ENCODE measurements around the gene TNNI3K.

TNNI3K gene

DNA sequence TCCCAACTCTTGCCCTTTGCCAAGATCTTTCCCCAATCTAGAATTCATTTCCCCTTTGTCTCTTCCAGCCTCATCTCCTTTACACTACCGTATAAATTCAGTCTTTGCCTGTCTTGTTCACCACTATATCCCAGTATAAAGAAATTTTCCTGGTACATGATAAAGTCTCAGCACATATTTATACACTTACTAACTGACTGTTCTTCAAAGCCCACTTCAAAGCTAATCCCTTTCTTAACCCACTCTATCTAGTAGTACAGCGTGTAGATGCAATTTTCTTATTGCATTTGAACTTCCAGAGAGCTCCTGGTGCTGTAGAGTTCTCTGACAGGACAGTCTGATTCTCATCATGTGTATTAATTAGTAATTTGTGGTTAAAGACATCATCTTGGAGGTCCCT lies 199.1 kb downstream of the TNNI3K start:
- DNase-seq (ENCODE audit: low read depth) = no peak

DNA sequence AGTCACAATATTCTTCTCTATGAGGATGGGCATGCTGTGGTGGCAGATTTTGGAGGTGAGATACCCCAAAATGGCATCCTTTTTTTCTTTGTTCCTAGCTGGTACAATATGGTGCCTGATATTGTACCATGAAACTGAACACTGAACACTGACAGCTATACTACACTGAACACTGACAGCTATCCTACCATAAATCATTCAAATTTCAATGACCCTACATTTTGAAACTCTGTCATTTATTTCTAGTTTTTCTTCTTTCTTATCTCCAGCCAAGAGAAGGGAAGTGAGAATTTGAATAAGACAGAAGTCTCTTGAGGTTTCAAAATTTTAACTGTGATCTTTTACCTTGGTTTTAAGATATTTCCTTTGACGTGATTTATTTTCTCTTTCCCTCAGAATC lies 200.9 kb downstream of the TNNI3K start:
- DNase-seq (ENCODE audit: low read depth) = no peak

DNA sequence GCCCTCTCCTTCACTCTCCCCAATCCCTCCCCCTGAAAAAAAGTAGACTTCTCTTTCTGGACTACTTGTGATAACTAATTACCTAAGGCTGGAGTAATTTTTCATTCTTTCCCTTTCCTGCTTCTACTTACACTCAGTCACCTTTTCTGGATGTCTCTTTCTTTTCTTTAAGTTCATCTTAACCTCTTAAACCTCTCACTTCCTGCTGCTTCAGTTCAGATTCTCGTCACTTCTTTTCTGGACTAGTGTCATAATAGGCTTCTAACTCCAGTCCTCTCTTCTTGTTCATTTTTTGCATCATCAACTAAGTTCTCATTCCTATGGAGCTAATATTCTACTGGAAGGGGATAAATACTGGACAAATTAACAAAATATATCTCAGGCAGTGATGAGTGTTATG lies 201.8 kb downstream of the TNNI3K start:
- no peak for DNase-seq (ENCODE audit: low read depth)

DNA sequence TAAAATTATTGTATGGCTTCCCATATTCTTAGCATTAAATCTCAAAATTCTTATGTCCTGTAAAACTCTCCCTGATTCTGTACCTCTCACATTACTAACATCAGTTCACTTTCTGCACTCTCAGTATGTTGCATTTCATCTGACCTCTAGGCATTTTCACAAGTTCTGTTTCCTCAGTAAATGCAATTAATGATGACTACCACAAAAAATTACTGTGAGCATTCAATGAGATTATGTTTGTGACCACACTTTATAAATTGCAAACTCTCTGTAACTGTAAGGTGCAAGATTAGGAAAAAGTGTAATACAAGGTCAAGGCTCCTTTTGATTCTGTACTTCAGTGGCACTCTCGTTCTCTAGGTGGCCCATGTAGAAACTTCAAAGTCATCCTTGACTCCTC lies 216.8 kb downstream of the TNNI3K start:
- DNase-seq (ENCODE audit: low read depth) = no peak

DNA sequence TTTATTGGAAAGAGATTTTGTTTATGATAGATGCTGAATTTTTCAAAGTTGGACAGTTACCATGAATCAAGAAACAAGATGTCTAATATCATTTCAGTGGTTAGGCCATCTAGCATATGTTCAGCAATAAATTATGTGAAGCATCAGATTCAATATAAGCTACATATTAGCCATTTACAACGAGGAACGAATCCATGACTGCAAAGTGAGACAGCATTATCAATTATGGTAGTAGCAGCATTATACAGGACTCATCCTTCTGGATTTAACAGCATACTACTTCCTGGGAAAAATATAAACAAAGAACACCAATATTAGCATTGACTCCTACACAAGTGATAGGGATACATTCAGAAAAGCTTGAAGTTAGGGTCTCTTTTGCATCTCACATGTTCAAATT lies 218.1 kb downstream of the TNNI3K start:
- DNase-seq (ENCODE audit: low read depth) = no peak

DNA sequence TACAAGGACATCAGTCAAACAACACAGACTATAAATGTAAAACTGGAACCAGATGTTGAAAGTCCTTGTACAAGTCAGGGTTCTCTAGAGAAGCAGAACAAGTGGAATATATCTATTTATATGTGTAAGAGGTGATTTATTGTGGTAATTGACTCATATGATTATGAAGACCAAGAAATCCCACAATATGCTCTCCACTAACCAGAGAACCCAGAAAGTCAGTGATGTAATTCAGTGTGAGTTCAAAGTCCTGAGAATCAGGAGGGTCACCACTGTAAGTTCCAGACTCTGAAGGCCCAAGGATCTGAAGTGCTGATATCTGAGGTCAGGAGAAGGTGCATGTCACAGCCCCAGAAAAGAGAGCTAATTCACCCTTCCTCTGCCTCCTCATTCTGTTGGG lies 220.2 kb downstream of the TNNI3K start:
- no peak for DNase-seq (ENCODE audit: low read depth)

DNA sequence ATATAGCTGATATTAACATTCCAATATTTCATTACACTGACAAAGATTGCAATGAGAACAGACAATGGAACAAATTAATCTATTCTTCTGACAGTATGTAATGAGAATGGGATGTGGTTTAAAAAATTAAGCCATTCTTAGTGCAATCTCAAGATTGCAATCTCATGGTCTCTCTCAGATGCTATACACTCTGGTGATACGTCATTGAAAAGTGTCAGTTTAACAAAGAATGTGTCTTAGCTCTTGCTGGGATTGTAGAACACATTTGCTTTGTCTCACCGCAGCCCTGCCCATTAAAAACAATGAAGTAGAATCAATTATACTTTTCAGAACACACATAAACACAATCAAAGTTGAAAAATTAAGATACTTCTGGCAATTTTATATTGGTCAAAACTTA lies 222.1 kb downstream of the TNNI3K start:
- no peak for DNase-seq (ENCODE audit: low read depth)

DNA sequence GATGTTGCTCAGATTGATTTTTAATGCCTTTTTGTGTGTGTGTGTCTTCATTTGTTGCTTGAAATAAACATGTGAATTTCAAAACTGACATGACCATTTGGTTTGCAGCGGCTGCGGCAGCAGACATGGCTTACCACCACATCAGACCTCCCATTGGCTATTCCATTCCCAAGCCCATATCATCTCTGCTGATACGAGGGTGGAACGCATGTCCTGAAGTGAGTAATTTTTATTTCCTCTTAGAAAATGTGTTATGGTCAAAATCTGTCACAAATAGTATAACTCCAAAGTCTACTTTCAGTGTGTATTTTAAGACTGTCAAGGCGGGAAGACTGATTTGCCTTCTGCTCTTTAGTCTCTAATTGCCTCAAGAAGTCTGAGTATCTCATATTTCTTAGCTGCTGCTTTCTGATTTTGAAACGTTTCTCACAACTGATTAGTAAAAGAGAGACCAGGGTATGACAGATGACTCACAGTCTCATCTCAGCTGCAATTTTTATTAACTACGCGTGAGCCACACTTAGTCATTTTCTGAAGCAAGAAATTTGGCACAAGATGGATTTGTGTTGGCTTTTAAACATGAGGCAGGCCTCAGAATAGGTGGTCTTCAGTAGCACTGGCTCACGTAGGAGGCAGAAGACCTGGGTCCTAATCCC lies 228.3 kb downstream of the TNNI3K start:
- DNase-seq (ENCODE audit: low read depth) = no peak

DNA sequence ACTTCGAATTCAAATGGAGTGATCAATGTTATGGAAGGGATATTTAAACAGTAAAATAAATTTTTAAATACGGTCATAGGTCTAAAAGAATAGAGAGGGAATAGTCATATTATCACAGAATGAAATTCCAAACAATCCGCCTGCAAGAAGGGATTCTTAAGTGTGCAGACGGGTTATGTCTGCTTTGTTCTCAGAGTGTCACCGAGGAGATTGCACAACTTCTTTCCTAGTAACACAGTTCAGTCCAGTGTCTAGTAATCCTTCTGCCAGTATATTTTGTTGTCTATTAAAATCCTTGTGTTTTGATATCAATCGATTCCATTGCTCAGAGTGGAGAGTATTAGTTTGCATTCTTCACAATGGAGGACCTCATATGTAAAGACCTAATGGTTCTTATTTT lies 228.8 kb downstream of the TNNI3K start:
- DNase-seq (ENCODE audit: low read depth) = no peak

DNA sequence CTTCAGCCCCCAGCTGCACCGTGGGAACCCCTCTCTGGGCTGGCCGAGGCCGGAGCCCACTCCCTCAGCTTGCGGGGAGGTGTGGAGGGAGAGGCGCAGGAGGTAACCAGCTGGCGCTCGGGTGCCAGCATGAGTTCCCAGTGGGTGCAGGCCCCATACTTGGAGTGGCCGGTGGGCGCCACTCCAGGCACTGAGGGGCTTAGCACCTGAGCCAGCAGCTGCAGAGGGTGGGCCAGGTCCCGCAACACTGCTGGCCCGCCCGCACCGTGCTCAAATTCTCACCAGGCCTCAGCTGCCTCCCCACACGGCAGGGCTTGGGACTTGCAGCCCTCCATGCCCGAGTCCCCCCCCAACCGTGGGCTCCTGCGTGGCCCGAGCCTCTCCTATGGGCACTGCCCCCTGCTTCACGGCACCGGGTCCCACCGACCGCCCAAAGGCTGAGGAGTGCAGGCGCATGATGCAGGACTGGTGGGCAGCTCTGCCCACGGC lies 230.1 kb downstream of the TNNI3K start:
- no peak for DNase-seq (ENCODE audit: low read depth)

DNA sequence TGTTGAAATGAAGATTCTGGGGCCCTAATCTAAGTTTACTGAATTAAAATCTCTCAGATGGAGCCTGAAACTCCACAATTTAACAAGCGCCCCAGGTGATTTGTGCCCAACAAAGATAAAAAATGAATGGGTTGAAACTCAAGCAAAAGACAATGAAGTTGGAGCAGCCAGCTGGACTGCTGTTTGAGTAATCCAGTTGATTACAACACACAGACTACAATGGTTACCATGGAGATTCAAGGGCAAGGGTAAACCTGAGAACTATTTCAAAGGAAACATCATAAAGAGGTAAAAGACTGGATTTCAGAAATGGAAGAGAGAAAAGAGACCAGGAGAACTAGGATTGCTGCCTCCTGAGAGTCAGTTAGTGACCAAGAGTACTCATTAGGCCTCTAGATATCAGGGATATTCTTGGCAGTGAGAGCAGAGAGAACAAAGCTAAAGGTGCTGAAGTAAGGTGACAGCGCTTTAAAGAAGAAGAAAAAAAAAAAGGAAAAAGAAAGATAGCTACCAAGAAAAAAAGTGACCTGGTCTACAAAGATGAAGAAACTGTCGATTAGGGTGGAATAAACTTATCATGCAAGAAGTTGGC lies 232.7 kb downstream of the TNNI3K start:
- no peak for DNase-seq (ENCODE audit: low read depth)

DNA sequence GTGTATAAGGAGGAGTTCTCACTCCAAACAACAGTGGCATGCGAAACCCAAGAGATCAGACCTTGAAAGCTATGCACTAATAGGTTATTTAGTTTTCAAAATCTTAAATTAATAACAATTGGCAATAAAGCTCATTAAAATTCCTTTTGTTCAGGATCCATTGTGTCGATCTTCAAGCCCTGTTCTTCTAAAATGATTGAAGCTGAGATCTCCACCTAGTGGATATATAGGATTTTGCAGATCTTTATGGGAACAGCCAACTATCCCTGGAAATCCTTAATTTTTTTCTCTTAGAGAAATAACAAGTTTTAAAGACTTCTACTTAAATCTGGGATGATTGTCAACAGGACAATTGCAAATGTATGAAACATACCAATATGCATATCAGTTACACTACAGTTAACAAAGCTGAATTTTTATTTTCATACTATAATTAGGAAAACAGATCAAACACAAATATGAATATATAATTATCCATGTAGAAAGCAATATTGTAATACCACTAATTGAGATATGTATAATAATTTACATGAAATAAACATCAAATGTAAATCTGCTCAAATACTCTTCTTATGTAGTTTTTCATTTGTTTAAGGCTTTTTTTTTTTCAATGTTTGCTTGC lies 233.9 kb downstream of the TNNI3K start:
- no peak for DNase-seq (ENCODE audit: low read depth)

DNA sequence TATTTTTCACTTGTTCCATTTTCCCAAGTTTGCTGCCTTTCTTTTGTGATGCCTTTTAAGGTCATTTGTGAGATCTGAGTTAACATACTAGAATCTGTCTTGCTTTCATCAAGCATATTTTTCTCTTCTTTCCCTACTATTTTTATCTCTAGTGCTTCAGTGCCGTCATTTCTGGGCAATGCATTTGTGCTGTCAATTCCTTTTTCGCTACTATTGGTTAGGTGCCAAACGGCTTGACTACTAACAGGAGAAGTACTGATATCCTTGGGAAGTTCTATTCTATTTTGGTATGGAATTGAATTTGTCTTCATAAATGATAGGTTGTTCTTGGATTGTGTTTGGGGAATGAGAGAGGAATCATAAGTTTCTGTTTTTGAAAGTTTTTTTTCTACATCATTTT lies 235.1 kb downstream of the TNNI3K start:
- DNase-seq (ENCODE audit: low read depth) = no peak

DNA sequence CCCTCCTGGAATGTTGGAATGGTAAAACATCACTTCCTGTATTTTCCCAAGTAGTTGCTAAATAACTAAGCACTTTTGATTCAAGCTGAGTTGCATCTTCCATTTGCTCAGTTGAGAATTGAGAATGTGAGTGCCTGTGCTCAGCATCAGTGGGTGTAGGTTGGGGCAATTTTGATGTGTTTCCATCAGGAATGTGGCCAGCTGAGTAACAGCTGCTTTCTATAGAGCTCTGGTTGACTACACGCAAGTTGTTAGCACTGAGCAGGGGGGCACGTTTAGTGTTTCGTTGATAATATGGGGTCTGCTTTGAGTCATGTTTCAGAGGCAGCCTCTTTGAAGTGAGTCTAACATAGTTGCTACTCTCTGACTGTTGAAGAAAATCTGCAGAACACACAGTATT lies 235.7 kb downstream of the TNNI3K start:
- DNase-seq (ENCODE audit: low read depth) = no peak

DNA sequence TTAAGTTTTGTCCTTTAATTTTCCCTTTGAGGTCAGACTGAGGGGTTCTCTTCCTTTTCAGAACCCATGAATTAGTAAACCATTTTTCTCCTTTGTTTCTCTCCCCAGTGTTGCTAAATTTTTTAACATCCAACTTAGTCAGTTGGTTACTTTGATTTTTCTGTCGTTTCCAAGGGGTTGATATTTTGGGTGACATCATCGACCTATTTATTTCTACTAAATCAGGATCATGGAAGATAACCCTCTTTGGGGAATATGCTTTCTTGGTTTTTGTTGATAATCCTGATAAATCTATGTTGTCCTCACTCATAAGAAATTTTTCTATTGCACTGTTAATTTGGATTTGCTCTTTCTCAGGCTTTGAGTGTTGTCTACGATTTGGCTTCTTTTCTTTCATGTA lies 236.3 kb downstream of the TNNI3K start:
- no peak for DNase-seq (ENCODE audit: low read depth)

DNA sequence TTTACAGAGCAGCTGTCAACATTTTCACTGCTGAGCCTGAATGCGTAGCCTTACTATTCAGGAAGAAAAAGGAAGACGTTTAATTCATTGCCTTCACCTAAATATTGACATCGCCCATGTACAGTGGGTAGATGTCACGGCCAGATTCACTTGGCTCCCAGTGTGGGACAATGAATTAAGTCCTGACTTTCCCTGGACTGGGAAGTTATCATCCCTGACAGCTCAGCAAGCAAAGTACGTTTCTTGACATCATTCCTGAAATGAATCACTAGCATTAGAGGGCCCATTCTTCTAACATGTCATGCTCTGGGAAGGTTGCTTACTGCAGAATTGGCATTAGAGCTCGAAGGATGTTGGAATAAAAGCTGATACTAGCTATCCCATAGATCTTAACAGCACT lies 239.4 kb downstream of the TNNI3K start:
- no peak for DNase-seq (ENCODE audit: low read depth)

DNA sequence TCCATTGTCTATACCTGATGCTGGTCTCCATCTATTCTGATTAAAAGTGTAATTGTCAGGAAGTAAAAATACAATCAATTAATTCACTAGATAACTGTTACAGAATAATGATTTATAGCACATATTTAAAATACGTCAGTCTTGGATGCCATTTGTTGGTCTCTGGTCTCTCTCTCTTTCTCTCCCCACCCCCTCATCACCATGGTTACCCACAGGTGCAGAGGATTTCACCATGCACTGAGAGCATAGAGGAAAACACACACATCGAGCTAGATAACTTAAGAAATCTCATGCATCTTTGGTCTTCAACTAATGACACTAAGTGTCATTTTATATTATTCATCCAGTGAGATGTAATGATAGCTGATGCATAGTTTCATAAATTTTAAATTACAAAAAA lies 243.8 kb downstream of the TNNI3K start:
- no peak for DNase-seq (ENCODE audit: low read depth)

DNA sequence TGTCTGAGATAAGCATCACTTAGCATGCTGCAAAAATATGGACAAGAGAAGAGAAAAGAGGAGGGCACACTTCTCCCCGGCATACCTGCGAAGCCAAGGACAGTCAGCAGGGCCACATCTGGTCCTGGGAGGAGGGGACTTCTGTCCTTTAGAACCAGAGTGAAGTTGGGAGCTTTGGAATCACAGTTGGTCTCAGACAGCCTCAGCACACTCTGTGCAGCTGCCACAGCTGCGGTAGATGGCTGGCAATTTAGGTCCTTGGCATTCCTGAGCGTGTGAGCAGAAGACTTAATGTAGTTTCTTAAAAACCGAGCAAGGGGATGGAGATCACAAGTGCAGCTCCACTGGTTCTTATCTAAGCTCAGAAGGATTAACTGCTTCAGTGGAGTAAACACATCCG lies 244.9 kb downstream of the TNNI3K start:
- DNase-seq (ENCODE audit: low read depth) = no peak

DNA sequence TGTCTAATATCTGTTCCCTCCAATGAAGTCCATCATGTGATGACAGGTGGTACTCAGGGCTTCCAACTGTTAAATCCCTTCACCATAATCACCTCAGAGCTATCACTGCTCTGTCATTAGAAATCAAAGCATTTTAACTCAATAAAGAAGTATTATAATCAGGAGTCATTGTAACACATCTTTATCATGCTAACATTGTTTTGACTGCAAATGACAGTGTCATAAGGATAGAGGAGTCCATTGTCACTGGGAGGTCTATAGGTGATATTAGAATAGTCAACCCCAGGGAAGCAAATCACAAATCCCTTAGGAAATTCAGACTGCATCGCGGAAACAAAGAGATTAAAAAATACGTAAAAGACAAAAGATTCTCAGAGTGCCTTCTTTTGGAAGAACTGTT lies 246.4 kb downstream of the TNNI3K start:
- DNase-seq (ENCODE audit: low read depth) = no peak

DNA sequence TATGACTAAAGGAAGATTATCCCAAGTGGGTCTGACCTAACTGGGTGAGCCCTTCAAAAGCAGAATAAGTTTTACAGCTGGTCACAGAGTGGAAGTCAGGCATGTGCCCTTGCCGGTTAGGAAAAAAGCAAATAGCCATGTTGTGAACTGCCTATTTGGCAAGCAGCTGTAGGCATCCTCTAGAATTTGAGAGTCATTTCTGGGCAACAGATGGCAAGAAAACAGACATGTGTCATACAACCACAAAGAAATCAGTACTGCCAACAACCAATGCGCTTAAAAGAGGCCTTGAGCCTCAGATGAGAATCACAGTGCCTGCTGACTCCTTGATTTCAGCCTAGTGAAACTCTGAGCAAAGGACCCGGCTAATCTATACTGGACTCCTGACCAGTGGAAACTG lies 250.4 kb downstream of the TNNI3K start:
- DNase-seq (ENCODE audit: low read depth) = no peak

DNA sequence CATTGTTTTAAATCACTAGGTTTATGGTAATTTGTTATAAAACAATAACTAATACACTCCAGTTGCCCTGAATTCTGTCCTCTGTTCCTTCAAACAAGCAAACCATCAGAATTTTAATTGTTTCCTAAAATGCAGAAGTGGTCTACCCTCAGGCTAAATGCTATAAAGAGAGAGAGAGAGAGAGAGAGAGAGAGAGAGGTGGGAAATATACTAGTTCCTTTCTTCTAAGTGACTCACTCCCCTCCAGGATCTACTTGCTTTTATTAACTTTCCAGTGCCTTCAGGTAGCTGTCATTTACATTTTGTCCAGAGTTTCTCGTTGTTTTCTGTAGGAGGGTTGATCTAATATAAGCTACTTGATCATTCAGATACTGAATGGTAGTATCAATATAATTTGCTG lies 250.8 kb downstream of the TNNI3K start:
- no peak for DNase-seq (ENCODE audit: low read depth)

DNA sequence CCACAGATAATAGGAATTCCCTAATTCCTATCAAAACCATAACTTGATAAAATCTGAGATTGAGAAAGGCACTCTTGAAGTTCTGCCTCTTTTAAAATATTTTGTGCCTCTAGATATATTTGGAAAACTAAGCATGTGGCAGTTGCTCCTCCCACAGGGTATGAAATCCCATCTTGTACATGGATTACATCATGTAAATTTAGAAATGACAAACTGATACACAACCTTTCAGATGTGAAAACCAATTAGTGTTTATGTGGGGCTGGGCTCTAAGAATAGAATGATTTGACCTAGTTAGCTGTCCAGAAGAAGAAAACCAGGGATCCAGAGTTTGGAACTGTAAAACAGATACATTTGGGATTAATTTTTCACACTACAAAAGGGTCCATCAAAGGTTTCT lies 261.5 kb downstream of the TNNI3K start:
- DNase-seq (ENCODE audit: low read depth) = no peak

DNA sequence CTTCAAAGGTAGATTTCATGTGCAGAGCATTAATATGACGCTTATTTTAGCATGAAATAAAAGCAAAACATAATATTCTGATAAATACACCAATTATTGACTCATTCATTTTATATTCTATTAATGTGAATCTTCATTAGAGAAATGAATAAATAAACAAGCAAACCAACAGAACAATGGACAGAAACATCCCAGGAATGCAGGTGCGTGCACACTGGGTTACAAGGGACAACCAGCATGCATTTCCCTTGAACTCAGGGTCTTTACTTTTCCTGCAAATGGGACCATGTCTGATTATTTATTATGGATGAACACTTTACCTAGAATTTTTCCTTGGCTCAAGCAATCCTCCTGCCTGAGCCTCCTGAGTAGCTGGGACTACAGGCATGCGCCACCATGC lies 263.7 kb downstream of the TNNI3K start:
- DNase-seq (ENCODE audit: low read depth) = no peak

DNA sequence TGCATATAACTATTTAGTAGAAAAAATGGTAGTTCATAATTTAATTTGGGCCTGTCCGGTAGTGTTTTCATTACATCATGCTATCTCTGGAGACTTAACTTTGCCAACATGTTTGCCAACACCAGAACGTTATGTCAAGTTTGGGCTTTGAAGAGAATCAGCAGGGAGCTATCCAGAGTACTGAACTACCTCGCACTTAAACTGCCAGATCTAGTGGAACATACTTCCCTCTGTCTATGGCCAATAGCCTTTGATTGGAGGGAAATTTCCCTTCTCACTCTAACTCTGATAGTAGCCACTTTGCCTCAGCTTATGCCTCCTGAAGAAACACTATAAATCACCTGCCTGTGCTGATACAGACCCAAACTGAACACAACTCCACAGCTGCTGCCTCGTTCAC lies 267.2 kb downstream of the TNNI3K start:
- no peak for DNase-seq (ENCODE audit: low read depth)
